Stimulated activated effector memory CD8-positive, alpha-beta T cell treated with anti-CD3 and anti-CD28 coated beads, Interleukin-12 subunit alpha, Interleukin-12 subunit beta, amount 100 ng/mL, for 72 hours (primary cell): Measurements from ENCODE around the gene PEAK3.

Experiments
- ATAC-seq: fragments of 150-1000 bp; cut with Tn5 transposase; 2 replicates; pipeline ENCODE4 v1.10.0; 2021
- DNase-seq, 2 donors: peaks; one replicate each; pipeline ENCODE4 v3.0.0; 2021 to 2022; ENCODE audit warnings: low spot score in 2 of 2
- H3K27ac Mint-ChIP-seq: one replicate; pipeline ENCODE4 v1.8.0; 2022; ENCODE audit warnings: mild to moderate bottlenecking, mixed read lengths
- H3K36me3 Mint-ChIP-seq: one replicate; pipeline ENCODE4 v1.8.0; 2022; ENCODE audit warnings: mild to moderate bottlenecking, mixed read lengths
- H3K4me1 Mint-ChIP-seq: one replicate; pipeline ENCODE4 v1.8.0; 2022; ENCODE audit warnings: mixed read lengths
- H3K4me3 Mint-ChIP-seq: one replicate; pipeline ENCODE4 v1.8.0; 2022; ENCODE audit warnings: mild to moderate bottlenecking, mixed read lengths
- H3K9me3 Mint-ChIP-seq: one replicate; pipeline ENCODE4 v1.8.0; 2022; ENCODE audit warnings: mixed read lengths

The PEAK3 gene

DNA sequence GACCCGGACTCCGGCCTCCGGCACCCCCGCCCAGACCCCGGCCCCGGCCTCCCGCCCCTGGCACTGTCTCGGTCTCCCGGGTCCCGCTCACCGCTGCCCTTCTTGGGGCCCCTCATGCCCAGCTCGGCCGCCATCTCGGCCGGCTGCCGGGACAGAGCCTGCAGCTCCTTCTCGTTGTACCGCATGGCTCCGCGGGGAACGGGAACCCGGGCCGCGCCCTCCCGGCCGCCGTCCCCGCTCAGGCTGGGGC, 46.0 kb downstream of the PEAK3 start:
- no peak for DNase-seq
- H3K4me3 Mint-ChIP-seq = peak overlapping the region; percentile 98
- peaks cover 98% of the 10 kb centered on the region for H3K36me3 Mint-ChIP-seq
- H3K9me3 Mint-ChIP-seq = no peaks in the 10 kb centered on the region
- ATAC-seq = no peak
- H3K27ac Mint-ChIP-seq = peak overlapping the region; percentile 100
- peaks cover 68% of the 10 kb centered on the region for H3K4me1 Mint-ChIP-seq

DNA sequence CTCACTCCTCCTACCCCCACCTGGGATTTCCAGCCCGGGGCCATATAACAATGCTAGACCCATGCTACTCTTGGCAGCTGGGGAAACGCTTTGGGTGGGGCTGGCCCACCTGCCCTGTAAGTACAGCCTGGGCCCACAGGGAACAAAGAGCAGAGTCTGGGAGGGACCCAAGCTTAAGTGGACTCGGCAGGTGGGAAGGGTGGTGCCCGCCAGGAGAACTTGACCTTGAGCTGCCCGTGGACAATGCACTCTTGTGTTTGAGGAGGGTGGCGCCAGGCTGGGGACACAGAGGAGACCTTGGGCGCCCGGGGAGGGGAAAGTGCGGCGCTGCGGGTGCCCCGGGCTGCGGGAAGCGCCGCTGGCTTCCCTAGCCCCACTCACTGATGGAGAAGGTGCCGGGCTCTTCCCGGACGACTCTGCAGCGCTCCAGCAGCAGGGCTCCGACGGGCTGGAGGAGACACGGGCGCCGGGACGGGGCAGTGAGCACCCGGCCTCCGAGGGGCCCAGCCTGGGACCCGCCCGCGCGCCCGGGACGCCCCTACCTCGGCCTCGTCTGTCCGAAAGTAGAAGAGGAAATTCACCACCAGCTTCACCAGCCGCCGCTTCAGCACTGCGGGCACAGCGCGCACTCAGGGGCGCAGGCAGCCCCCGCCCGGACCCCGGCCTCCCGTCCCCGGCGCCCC, 46.5 kb downstream of the PEAK3 start:
- peak overlapping the region; percentile 98 for H3K4me3 Mint-ChIP-seq
- DNase-seq (peak in 1 of 2 donors; percentile 67), ATAC-seq (peak; percentile 19)
- H3K36me3 Mint-ChIP-seq = peaks cover 98% of the 10 kb centered on the region
- H3K4me1 Mint-ChIP-seq = peaks cover 64% of the 10 kb centered on the region
- H3K27ac Mint-ChIP-seq = peak overlapping the region; percentile 100
- H3K9me3 Mint-ChIP-seq = no peaks in the 10 kb centered on the region

GRCh38 chr19:2234996-2235380, 47.0 kb downstream of the PEAK3 start:
- ATAC-seq = no peak
- Mint-ChIP-seq H3K27ac (peak overlapping the region; percentile 100), H3K4me3 (peak overlapping the region; percentile 98), H3K4me1 (peaks cover 58% of the 10 kb centered on the region), H3K9me3 (no peaks in the 10 kb centered on the region), H3K36me3 (peaks cover 98% of the 10 kb centered on the region)
- DNase-seq = no peak

DNA sequence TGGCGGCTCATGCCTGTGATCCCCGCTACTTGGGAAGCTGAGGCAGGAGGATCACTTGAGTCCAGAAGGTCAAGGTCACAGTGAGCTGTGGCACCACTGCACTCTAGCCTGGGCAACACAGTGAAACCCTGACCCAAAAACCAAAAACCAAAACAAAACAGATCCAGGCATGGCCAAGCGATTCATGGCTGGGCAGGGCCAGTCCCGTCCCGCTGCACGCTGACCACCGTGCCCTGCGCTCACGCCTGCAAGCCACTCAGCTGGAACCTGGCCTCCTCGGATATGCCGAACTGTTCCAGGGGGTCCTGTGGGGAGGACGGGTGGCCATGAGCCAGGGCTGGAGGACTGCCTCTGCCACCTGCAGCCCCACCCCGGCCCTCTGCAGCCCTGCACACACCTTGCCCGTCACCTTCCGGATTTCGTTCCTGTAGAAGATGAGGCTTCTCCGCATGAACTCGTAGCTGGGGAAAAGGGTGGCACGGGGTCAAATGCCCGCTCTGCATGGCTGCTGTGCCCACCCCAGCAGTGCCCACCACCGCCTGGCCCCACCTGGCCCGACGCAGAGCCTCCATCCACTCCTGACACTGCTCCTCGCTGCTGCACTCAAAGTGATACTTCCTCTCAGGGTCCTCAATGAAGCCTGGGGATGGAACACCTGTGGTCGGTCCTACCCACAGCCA, 48.2 kb downstream of the PEAK3 start:
- H3K4me3 Mint-ChIP-seq = peak overlapping the region; percentile 98

DNA sequence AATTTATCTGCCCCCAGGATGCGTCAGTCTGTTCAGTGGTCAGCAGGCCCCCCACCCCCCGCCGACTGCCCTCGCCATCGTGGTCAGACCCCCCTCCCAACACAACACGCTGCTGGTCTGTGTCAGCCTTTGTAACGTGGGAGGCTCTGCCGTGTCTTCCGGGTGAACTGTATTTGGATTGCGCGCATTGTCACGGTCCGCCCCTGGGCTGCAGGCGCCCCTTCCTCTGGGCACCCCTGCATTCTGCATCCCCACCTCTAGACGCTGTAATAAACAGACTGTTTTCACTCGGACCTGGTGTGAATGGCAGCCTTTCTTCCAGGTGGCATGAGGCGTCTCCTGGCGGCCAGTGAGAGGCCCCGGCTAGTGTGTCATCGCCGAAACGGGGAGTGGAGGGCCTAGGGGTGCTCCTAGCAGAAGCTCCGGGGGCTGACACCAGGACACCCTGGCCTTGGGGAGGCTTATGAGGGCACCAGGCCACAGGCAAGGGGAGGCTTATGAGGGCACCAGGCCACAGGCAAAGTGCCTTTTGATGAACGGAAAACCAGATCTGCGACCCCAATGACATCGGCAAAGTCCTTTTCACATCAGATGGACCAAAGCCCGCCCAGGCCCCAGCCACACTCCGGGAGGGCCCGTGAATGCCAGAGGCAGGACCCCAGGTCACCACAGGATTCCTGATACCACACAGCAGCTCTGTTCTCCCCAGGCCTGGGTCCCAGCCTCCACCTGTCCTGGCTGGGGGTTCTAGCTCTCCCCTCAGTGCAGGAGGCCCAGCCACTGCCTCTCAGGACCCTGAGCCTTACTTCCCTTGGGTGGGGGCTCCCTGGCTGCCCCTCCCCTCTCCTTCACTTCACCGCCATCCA, 49.5 kb downstream of the PEAK3 start:
- no peak for ATAC-seq
- peak overlapping the region; percentile 100 for H3K27ac Mint-ChIP-seq
- no peak overlapping the region for H3K4me3 Mint-ChIP-seq
- no peaks in the 10 kb centered on the region for H3K9me3 Mint-ChIP-seq
- H3K36me3 Mint-ChIP-seq = peaks cover 98% of the 10 kb centered on the region
- no peak for DNase-seq
- peaks cover 39% of the 10 kb centered on the region for H3K4me1 Mint-ChIP-seq

More for the DNA sequence above, 48.2 kb downstream of the PEAK3 start:
- H3K36me3 Mint-ChIP-seq = peaks cover 98% of the 10 kb centered on the region
- DNase-seq (no peak), ATAC-seq (no peak)
- H3K27ac Mint-ChIP-seq = peak overlapping the region; percentile 100
- H3K4me1 Mint-ChIP-seq = peaks cover 49% of the 10 kb centered on the region
- H3K9me3 Mint-ChIP-seq = no peaks in the 10 kb centered on the region

DNA sequence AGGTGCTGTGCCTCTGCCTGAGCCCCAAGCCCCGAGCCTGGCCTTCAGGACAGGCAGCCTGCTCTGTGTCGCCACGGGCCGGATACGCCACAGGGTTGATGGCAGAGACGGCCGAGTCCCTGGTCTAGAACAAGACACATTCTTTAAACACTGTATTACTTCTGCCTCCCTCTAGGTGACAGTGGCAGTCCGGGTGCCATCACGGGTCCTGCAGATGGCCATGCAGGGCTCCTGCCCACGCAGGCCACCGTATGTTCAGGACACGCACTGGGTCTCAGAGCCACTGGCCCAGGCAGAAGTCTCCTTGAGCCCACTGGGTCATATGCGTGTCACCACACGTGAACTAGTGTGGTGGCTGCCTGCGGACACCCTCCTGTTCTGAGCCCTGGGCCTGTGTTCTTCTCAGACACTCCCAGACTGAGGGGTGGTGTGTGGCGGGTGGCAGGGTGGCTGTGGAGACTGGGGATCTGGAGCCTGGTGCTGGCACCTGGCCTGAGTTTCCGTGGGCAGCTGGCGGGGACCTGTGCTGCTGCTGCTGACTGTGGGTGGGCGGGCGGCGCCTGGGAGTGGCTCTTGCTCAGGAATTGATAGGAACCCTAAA, 50.3 kb downstream of the PEAK3 start:
- ATAC-seq (no peak), DNase-seq (no peak)
- Mint-ChIP-seq H3K36me3 (peaks cover 97% of the 10 kb centered on the region), H3K9me3 (no peaks in the 10 kb centered on the region), H3K4me1 (peaks cover 35% of the 10 kb centered on the region), H3K27ac (peak overlapping the region; percentile 100), H3K4me3 (no peak overlapping the region)

DNA sequence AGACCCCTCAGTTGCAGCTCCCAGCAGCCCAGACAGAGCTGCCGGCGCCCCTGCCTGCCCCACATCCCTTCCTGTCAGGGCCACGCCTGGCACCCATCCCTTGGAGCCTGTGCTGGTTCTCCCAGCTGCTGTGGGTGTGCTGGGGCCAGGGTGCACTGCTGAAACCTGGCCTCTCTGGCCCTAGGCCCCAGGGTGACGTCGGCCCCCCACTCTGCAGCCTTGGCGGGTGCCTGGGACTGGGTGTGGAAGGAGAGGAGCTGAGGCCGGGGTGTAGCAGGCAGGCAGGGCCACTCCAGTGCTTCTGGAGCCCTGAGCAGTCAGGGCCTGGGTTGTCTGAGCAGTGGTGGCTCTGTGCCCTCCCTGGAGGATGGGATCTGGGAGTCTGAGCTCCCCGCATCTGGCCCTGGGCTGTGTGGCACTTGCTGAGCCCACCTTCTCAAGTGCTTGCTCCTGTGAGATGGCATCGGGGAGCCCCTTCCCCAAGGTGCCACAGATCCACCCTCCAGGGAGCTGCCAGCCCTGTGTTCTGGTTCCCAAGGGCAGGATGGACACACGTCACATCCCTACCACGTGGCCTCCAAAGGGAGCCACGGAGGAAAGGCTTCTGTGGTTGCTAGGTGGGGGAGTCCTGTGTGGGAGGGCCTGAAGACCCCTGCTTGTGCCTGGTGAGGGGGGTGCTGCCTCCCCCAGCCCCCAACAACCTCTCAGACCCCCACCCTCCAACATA, 51.0 kb downstream of the PEAK3 start:
- Mint-ChIP-seq H3K27ac (peak overlapping the region; percentile 100), H3K4me3 (no peak overlapping the region), H3K36me3 (peaks cover 96% of the 10 kb centered on the region), H3K4me1 (peaks cover 28% of the 10 kb centered on the region), H3K9me3 (no peaks in the 10 kb centered on the region)
- ATAC-seq (no peak), DNase-seq (no peak)

GRCh38 chr19:2230033-2230531, 51.9 kb downstream of the PEAK3 start:
- ATAC-seq (no peak), DNase-seq (no peak)
- peaks cover 98% of the 10 kb centered on the region for H3K36me3 Mint-ChIP-seq
- no peak overlapping the region for H3K4me3 Mint-ChIP-seq
- peaks cover 24% of the 10 kb centered on the region for H3K4me1 Mint-ChIP-seq
- peak overlapping the region; percentile 86 for H3K27ac Mint-ChIP-seq
- no peaks in the 10 kb centered on the region for H3K9me3 Mint-ChIP-seq

GRCh38 chr19:2229103-2230032, 52.6 kb downstream of the PEAK3 start:
- DNase-seq (no peak), ATAC-seq (no peak)
- no peak overlapping the region for H3K4me3 Mint-ChIP-seq
- peak overlapping the region; percentile 68 for H3K27ac Mint-ChIP-seq
- peaks cover 16% of the 10 kb centered on the region for H3K4me1 Mint-ChIP-seq
- peaks cover 98% of the 10 kb centered on the region for H3K36me3 Mint-ChIP-seq
- no peaks in the 10 kb centered on the region for H3K9me3 Mint-ChIP-seq

DNA sequence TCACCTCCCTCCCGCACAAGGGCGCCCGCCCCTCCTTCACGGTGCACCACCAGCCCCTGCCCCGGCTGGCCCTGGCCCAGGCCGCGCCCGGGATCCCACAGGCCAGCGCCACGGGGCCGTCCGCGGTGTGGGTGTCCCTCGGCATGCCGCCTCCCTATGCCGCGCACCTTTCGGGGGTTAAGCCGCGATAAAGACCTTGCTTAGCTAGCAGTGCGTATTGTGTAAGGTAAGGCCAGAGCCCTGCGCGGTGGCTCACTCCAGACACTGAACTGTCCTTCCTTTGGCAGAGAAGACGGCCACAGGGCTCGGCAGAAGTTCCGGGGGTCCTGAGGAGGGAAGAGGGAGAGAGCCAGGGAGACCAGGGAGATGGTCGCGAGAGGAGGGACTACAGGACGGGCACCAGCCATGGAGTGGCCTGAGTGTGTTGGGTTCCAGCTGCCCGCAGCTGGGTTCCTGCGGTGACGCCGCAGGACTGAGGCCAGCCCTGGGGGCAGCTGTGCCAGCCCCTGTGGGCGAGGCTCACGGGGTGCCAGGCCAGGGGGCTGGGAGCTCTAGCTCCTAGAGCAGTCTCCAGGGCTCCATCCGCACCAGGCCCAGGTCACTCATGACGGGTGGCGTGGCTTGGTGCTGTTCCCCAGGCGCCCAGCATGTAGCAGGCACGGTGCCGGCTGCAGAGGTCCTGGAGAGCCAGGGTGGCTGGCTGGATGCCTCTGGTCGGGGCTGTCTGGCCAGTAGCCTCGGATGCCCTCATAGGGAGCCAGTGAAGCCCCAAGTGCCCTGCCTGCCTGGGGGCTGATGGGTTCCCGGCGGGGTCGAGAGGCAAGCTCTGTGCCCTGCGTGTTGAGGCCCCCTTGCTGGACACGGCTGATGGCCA, 53.6 kb downstream of the PEAK3 start:
- Mint-ChIP-seq H3K9me3 (no peaks in the 10 kb centered on the region), H3K36me3 (peaks cover 98% of the 10 kb centered on the region), H3K27ac (peak overlapping the region; percentile 68), H3K4me3 (no peak overlapping the region), H3K4me1 (peaks cover 18% of the 10 kb centered on the region)
- DNase-seq = no peak
- ATAC-seq = no peak

DNA sequence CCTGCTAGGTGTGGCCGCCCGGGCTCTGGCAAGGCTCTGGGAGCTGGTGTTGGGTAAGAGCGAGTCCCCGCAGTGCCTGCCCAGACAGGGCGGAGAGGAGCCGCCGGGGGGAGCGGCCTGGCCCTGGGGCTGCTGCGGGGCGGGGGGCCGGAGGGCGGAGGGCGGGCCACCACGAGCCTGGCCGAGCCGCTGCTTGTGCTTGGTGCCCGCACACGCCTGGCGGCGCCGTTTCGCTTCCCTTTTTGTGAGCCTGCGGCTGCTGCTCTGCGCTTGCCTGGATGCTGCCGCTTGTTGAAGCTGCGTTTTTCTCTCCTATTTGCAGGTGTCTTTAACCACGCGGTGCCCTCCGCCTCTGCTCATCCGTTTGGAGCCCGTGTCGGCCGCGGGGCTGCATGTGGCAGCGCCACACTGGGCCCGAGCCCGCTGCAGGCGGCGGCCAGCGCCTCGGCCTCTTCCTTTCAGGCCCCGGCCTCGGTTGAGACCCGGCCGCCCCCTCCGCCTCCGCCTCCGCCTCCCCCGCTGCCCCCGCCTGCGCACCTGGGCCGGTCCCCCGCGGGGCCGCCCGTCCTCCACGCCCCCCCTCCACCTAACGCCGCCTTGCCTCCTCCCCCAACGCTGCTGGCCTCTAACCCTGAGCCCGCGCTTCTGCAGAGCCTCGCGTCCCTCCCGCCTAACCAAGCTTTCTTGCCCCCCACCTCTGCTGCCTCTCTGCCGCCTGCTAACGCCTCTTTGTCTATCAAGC, 54.4 kb downstream of the PEAK3 start:
- Mint-ChIP-seq H3K27ac (no peak overlapping the region), H3K9me3 (no peaks in the 10 kb centered on the region), H3K4me1 (peaks cover 14% of the 10 kb centered on the region), H3K4me3 (no peak overlapping the region), H3K36me3 (peaks cover 98% of the 10 kb centered on the region)
- ATAC-seq (no peak), DNase-seq (no peak)

DNA sequence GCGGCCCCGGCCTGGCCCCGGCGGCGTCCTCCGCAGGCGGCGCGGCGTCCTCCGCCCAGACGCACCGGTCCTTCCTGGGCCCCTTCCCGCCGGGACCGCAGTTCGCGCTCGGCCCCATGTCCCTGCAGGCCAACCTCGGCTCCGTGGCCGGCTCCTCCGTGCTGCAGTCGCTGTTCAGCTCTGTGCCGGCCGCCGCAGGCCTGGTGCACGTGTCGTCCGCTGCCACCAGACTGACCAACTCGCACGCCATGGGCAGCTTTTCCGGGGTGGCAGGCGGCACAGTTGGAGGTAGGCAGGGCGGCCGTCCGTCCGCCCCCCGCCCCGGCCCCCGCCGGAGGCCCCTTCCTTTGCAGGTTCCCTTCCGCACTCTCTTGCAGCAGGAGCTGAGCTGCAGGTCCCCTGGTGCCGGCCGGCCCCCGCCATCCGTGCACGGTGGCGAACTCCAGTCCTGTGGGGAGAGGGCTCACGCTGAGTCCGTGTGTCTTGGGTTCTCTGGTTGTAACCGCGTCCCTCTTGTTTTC, 55.1 kb downstream of the PEAK3 start:
- H3K4me3 Mint-ChIP-seq = no peak overlapping the region
- H3K36me3 Mint-ChIP-seq = peaks cover 98% of the 10 kb centered on the region
- no peak overlapping the region for H3K27ac Mint-ChIP-seq
- ATAC-seq (no peak), DNase-seq (no peak)
- H3K4me1 Mint-ChIP-seq = peaks cover 14% of the 10 kb centered on the region
- H3K9me3 Mint-ChIP-seq = no peaks in the 10 kb centered on the region
